ENCODE measurements around the gene SPINK1. TPM values are rescaled to one million over a fixed set of nuclear protein-coding genes. Genes with fewer than 3 reads are reported as not detected.
"Not testable (repeated sequence)": the region's sequence is repeated elsewhere in the genome, so short reads cannot be mapped to it uniquely, and the experiment has no call there.

The SPINK1 gene
- total RNA-seq, 1 experiment from 2014 or later, result 0.72 TPM

DNA sequence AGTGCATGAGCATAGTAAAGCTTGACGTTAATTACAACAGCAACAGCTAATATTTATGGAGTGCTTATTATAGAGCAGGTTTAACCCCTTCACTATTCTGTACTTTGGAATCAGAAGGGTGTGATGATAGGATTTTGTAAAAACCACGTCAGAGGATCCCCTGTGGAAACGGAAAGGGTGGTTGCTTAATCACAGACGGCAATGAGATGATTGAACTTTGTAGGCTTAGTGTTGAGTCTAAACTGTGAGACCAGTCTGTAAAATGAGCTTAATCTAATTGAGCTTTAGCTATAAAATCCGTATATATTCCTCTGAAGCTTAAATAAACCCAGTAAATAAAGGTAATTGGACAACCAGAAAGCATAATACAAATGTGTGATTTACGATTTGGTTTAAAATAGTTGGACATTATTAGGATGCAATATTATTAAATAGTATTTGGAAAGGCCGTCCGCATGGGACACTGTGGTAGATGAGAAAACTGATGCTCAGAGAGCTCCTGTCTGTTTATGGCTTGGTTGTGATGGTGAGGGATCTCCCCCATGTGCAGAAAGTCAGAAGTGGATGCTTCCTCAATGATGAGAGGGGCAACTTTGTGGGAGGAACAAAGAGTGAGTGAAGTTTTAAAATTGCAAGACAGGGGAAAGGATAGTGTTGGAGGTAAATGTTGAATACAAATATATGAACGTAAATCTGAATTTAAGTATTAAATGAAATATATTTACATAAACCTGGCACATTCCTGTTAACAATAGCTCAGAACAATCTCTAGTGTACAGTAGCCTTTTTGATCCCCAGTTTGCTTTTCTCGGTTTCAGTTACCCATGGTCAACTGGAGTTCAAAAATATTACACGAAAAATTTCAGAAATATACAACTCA is 23.7 kb upstream of the SPINK1 start:
- no peak for DNase-seq (ENCODE audit: low spot score)

DNA sequence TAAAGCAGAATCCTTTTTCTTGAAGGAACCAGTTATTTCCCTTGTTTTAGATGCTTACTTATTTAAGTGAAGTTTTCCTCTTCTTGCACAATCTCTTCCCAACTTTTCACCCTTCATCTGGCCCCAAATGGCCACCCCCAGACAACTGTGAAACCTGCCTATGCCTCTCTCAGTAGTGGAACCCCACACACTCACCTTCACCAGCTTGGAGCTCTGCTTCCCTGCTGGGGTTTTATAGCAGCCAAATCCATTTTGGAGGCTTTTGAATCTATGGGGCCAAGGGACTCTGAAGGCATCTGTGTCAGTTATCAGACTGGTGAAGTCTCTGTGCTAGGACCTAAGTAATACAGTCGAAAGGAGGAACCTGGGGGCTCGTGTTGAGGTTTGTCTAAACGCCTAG is 22.9 kb upstream of the SPINK1 start:
- no peak for DNase-seq (ENCODE audit: low spot score)

DNA sequence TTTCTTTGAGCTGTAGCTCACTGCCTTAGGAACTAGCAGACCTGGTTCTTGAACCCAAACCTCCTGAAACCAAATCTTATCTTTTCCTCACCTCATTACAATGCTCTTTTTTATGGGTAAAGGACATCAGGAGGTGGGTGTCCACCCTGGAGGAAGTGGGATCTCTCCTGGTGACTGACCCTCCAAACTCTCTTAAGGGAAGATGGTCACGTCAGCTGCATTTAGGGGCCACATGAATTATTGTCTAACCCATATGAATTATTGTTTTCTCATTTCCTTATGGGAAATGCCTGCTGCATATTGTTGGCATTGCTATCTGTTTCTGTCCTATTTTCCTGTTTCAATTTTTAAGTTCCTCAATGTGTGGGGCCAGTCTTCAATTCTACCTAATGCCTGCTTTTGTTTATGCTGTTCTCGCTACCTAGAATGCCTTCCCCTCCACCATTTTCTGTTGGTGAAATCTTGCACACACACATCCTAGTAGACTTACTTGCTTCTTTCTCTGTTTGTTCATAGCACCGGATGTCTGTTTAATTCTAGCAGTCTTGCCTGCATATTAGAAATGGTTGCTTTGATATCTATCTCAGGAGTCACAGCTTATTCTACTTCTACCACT is 22.0 kb upstream of the SPINK1 start:
- DNase-seq (ENCODE audit: low spot score), result no peak

DNA sequence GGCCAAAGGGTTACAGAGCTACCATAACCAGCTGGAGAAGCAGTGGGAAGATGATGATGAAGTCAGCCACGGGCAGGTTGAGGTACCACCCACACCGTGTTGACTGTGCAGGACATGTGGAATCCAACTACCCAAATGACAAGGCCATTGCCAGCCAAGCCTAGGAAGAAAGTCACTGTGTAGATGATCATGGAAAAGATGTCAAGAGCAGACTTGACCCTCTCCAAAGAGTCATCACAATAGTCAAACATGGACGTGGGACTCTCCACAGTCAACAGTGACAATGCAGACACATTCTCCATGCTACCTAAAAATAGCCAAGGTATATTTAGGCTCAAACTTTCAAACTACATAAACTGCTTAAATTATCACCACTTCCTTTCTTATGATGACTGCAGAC is 20.9 kb upstream of the SPINK1 start:
- no peak for DNase-seq (ENCODE audit: low spot score)

DNA sequence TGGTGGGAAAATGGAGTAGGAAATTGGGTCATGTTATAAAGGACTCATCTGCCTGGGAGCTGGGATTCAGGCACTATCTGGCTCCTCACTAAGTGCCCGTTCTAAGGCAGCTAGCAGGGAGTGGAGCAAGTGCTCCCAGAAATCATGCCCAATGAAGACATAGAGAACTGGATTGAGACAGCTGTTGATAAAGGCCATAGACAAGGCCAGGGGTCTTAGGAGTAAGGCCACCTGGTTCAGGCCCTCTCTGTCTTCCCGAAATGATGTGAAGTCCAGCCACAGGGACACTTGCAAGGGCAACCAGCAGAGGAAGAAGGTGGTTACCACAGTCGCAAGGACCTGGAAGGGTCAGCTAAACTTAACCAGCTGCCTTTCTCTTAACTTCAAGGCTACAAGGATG is 20.1 kb upstream of the SPINK1 start:
- DNase-seq (ENCODE audit: low spot score), result no peak

DNA sequence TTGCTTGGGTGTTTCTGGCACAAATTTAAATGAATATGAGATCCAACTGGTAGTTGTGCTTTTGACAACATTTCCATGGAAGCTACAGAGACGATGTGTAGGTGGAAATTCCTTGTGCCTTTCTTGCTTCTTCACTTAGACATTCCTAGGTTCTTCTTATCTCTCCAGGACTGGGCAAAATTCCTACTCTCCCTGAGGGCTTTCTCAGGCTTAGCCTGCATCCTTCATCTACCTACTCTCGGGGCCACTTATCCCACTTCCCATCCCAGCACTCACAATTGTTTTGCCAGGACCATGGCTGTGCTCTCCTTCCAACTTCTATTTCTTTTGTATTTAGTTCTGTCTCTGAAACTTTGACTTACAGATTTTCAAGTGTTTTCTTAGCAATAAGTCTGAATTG is 17.8 kb upstream of the SPINK1 start:
- no peak for DNase-seq (ENCODE audit: low spot score)

DNA sequence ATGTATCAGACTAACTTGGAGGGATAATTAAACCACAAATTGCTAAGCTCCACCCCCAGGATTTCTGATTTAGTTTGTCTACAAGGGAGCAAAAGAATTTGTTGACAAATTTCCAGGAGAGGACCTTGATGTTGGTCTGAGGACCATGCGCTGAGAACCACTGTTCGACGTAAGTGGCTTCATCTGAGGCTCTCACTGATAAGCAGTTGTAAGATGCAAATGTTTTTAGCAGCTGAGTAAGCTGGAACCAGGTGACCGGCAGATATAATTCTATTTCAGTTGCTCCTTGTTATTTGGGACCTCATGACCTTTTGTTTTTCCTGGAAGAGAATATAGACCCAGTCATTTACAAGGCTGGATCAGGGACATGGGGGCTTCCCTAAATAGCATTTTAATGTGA is 14.1 kb upstream of the SPINK1 start:
- no peak for DNase-seq (ENCODE audit: low spot score)

DNA sequence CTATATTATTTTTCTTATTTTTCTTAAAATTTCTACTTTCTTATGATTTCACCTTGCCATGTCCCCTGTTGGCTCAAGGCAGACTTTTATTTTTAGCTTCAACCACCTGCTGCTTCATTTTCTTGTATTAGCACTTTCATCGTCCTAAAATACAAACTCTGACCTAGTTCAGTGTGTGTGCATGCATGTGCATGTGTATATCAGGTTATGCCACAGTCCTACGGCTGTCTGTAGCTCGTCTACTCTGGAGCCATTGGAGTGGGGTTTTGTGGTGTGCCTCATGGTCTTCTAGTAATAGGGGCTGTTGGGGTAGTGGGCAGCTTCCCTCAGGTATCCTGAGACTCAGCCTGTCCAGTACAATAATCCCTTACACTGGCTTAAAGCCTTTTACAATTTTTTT is 13.4 kb upstream of the SPINK1 start:
- no peak for DNase-seq (ENCODE audit: low spot score)

DNA sequence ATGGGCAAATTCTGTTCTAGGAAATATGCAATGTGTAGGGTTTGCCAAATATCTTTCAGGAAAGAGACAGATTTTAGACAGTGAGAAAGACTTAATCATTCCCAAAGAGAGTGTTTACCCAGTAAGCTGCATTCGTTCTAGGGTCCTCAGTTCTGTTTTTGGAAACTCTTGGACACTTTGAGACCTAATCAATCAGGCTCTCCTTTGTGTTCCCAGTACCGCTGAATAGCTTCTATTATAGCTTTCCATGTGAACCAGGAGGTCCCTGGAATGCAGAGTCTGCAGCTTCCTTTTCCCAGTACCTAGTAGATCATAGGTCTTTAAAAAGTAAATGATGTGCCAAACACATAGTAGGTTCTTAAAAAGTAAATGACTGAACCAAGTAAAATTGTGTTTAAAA is 11.4 kb upstream of the SPINK1 start:
- no peak for DNase-seq (ENCODE audit: low spot score)

DNA sequence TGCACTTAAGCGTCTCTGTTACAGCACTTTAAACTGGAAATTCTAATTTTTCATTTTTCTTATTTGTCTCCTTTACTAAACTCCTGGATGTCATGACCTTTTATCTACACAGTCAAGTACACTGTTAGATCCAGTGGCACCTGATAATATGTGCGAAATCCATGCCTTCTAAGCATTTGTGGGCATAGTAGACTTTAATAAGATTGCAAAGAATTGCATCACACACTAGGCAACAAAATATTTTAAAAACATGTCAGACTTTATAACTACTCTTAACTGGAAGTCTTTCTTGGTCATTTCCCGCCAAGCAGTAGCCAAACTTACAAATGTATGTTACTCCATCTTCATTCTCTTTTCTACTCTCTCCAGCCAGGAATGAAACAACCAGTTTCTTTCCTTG is 5.0 kb upstream of the SPINK1 start:
- DNase-seq (ENCODE audit: low spot score), result no peak

DNA sequence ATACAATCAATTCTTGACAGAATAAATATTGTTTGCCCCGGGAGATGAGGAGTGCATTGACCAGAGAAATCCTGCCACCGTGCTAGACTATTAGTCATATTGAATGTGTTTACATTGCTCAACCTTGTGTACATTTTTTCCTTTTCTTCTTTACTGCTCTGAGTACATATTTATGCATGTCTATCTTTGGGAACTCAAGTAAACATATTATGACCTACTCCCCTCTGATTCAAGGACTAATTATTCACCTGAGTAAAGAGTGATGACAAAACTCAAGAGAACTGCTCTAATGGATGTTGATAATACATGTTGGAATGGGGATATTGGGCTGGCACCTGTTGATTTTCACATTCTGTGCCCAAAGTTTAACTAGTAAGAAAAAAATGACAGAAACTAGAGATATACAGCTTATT is 3.9 kb upstream of the SPINK1 start:
- peak; percentile 11 for DNase-seq (ENCODE audit: low spot score)

DNA sequence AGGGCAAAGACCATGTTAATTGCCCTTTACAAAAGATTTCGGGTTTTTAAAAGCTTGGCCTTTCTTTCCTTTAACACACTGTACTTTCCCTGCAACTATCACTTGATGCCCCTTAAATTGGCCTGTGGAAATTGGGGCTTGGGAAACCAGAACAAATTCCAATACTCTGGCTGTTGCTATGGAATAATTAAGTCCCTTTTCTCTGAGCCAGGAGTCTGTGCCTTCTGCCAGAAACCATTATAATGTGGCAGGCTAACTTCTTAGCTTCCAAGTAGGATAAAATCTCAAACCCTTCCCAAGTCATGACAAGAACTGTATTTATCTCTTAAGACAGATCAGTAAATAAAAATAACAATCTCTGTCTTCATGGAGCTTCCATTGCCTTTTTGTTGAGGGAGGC is 1.1 kb upstream of the SPINK1 start:
- DNase-seq (ENCODE audit: low spot score), result no peak

DNA sequence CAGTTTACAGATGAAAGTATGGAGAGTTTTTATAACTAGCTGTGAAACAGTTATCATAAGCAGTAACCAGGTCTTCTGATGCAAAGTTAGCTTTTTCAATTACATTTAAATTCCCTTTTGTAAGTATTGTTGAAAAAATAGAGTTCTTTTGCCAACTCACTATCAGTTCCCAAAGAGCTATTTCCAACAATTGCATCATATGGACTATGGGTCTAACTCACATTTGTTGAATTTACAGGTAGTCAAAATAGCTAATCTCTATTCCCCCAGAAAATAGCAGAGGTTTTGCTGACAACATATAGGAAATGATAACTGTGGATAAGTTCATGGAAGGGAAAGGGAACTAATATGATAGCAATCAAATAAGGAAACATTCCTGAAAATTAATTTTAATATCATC is 1.4 kb downstream of the SPINK1 start:
- no peak for DNase-seq (ENCODE audit: low spot score)

DNA sequence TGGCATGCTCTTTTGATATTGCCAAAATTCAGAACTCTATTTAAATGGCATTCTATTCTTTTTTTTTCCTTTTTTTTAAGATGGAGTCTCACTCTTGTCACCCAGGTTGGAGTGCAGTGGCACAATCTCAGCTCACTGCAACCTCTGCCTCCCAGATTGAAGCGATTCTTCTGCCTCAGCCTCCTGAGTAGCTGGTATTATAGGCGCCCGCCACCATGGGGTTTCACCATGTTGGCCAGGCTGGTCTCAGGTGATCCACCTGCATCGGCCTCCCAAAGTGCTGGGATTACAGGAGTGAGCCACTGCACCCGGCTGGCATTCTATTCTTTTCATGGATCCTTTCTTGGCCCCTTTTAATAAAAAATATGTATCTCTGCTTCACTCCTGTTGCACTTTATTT is 4.5 kb downstream of the SPINK1 start:
- DNase-seq (ENCODE audit: low spot score), result not testable (repeated sequence)

DNA sequence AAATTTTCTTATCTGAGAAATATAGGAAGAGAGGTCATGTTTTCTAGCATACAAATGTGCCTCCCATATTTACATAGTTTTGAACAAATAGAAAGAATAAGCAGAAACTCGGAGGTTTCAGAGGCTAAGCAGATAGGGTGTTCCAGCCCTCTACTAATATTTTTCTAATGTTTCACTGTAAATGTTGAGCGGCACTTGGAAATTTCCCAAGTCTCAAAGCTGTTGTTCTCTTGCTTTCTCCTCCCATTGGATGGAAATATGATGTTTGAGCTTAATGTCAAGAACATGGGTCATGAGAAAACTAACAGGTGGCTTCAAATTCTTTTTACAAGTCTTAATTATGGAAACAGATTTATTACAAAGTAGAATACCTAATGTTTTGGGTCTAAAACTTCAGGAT is 5.1 kb downstream of the SPINK1 start:
- DNase-seq (ENCODE audit: low spot score), result no peak

DNA sequence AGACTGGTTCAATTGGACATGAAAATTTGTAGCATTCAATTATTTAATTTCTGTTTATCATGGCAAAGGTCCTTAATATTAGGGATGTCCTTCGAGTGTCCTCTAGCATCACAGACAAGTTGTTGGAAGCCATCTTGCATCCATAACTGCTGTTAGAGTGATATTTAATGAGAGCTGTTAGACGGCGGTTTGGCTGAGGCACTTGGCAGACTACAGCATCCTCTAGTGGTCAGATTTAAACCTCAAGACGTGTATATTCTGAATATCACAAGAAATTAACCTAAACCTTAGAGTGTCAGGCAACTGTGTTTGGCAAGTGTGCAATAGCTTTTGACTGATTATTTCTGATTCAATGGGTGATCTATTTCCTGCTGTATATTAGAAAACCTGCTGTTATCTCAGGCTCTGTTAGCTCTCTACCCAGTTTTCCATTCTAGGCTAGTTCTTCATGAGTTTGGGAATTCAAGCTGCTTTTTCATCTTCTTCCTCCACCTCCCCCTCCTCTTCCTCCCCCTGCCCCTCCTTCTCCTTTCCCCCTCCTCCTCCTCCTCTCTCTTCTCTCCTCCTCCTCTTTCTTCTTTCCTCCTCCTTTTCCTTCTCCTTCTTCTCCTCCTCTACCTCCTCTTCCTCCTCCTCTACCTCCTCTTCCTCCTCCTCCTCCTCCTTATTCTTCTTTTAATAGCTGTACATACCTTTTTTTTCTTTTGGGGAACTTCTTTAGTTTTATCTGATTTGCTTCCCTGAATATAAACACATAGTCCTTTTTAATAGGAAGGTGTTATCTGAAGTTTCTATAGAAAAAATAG is 8.6 kb downstream of the SPINK1 start:
- peak; percentile 80 for DNase-seq (ENCODE audit: low spot score)

DNA sequence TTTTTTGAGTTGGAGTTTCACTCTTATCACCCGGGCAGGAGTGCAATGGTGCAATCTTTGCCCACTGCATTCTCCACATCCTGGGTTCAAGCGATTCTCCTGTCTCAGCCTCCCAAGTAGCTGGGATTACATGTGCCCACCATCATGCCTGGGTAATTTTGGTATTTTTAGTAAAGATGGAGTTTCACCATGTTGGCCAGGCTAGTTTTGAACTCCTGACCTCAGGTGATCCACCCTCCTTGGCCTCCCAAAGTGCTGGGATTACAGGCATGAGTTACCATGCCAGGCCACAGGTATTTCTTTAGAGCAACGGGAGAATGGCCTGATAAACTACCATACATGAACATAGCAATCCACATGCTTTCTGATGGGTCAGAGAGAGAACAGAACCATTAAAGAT is 9.2 kb downstream of the SPINK1 start:
- DNase-seq (ENCODE audit: low spot score), result not testable (repeated sequence)

DNA sequence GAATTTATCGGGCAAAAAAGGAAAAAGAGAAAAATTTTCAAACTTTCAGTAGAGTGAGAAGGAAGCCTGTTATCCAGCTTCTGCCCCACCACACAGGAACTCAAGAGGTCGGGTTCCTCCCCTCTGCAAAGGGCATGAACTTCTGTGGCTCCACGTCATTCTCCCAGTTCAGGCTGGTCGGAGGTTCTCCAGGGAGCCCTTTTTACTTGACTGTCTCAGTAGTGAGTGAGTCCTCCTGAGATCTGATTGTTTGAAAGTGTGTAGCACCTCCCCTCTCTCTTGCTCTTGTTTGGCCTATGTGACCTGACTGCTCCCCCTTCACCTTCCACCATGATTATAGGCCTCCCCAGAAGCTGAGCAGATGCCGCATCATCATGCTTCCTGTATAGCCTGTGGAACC is 9.7 kb downstream of the SPINK1 start:
- DNase-seq (ENCODE audit: low spot score), result no peak

DNA sequence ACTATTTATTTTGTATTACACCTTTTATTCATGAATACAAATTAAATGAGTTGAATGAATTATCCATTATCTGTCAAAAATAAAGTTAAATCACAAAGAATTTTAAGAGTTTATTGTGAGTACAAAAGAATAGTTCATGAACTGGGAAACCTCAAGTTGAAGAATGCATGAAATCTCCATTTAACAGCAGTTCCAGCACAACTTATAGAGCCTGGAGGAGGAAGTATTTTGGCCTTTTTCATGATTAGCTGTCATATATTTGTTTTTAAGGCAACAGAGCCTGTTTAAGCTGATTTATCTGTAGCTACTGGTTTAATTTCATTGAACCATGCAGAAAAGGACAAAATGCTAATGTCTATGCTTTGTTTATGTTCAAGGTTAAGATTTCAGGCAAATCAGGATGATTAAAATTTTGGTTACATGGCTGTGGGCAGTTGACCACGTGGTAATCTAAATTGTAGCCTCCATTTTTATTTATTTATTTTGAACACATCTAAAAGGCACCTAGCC is 12.2 kb downstream of the SPINK1 start:
- DNase-seq (ENCODE audit: low spot score), result no peak

DNA sequence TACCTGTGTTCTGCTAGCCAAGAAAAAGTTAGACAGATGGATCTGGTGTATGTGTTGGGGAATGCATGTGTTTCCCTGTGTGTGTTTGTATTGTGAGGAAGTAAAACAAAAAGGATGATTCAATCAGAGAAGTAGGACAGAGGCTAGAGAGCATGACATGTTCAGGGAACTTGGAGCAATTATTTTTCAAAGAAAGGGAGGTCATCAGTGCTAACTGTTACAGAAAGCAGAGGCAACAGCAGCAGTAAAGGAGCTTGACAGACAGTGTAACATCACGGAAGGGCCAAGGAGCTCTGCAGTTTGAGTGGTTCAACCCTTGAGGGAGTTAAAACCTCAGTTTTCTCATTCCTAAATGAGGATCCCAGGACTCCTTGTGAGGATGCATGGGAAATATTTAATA is 13.2 kb downstream of the SPINK1 start:
- no peak for DNase-seq (ENCODE audit: low spot score)

DNA sequence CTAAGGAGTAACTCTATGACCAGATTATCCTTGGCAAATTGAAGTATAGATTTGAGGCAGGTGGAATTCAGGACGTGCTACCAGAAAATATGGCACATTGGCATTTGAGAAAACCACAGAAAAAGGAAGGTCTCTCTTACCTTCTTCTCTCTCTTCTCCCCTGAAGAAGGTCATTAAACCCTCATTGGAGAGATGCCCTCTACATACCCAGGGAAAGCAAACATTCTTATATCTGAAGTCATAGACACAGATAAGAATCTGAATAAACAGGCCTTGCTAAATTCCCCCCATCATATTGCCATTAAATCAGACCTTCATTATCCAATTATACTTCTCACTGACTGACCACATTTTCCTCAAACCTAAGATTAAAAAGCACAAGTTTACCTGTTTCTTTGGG is 17.8 kb downstream of the SPINK1 start:
- DNase-seq (ENCODE audit: low spot score), result no peak

DNA sequence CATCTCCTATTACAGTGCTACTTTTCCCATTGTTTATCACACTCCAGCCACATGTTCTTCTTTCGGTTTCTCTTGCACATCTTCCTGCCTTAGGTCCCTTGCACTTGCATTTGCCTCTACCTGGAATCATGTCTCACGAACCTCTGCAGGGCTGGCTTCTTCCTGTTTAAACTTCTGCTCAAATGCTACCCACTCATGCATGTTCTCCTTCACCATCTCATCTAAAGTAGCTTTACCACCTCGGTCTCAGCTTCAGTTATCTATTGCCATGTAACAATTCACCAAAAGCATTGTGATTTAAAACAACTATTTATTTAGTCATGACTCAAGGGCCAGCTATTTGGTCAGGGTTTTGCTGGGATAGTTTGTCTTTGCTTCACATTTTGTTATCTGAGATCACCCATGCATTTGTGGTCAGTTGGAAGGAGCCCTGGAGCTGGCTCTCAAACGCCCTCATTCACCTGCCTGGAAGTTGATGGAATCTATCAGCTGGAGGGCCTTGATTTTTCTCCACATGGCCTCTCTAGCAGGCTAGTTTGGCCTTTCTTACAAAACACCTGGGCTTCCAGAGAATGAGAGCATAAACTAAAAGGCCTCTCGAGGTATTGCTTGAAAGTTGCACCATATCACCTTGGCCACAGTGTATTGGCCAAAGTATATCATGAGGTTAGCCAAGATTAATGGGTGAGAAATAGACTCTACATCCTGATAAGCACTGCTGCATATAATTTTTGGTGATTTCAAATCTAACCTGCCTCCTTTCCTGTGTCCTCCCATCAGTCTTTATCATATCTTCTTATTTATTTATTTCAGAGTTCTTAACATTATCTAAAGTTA is 21.4 kb downstream of the SPINK1 start:
- DNase-seq (ENCODE audit: low spot score), result peak; percentile 37
